ENCODE results near the gene NDUFS2.
A peak's percentile ranks its signal among the peaks of the same experiment; 100 is the strongest.

Gene NDUFS2

DNA sequence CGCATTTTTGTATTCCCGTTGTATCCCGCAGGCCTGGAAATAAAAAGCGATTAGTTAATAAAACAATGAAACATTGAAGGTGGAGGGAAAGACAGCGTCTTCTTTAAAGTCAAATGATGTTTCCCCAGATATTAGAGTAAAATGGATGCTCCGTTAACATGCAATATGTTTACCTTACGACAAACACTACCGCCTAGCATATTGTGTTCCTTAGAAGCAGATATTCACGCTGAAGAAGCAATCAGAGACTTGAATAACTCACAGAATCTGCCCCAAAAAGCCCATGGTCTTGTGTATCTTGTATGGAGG, 24.3 kb upstream of the NDUFS2 start:
- H3K36me3 ChIP-seq = peaks cover 7 to 32% (median 12%) of the 10 kb centered on the region in 3 donors
- no peak for DNase-seq
- no peaks in the 10 kb centered on the region for H3K9me3 ChIP-seq
- H3K4me1 ChIP-seq = peaks cover 0 to 28% (median 20%) of the 10 kb centered on the region in 4 donors
- peak overlapping the region; percentile 66 to 81 for H3K4me3 ChIP-seq
- no peaks in the 10 kb centered on the region for H3K27me3 ChIP-seq
- intact Hi-C loops (cut with DNase I; ENCODE audit: low total_unique reads) = no loop called here
- TF ChIP-seq, protein P1, sequence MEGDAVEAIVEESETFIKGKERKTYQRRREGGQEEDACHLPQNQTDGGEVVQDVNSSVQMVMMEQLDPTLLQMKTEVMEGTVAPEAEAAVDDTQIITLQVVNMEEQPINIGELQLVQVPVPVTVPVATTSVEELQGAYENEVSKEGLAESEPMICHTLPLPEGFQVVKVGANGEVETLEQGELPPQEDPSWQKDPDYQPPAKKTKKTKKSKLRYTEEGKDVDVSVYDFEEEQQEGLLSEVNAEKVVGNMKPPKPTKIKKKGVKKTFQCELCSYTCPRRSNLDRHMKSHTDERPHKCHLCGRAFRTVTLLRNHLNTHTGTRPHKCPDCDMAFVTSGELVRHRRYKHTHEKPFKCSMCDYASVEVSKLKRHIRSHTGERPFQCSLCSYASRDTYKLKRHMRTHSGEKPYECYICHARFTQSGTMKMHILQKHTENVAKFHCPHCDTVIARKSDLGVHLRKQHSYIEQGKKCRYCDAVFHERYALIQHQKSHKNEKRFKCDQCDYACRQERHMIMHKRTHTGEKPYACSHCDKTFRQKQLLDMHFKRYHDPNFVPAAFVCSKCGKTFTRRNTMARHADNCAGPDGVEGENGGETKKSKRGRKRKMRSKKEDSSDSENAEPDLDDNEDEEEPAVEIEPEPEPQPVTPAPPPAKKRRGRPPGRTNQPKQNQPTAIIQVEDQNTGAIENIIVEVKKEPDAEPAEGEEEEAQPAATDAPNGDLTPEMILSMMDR (IDR thresholded peaks at IDR 0.05) = no peak
- H3K27ac ChIP-seq = peak overlapping the region; percentile 89 to 94

DNA sequence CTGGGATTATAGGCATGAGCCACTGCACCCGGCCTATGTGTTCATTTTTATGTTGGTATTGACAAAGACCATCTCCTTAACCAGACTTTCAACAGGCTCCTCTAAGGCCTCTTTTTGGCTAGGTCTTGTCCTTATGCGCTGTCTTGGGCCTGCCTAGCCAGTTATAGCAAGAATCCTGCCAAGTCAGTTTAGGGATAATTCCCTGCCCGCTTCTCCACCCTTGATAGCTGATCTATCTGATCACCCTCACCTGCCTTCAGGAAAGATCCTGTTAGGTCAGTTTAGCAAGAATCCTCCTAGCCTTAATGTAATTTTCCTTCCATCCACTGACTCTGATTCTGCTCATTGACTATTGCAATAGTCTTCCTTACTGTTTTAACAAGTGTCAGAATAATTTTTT, 22.5 kb upstream of the NDUFS2 start:
- intact Hi-C loops (cut with DNase I; ENCODE audit: low total_unique reads) = no loop called here
- Histone ChIP-seq H3K27me3 (no peaks in the 10 kb centered on the region), H3K36me3 (peaks cover 0 to 14% (median 3%) of the 10 kb centered on the region in 3 donors), H3K4me3 (no peak overlapping the region), H3K9me3 (no peaks in the 10 kb centered on the region), H3K27ac (no peak overlapping the region), H3K4me1 (peaks cover 0 to 24% (median 12%) of the 10 kb centered on the region in 4 donors)
- TF ChIP-seq, protein P1 (IDR thresholded peaks at IDR 0.05) = no peak
- peak in 1 of 2 donors; percentile 20 for DNase-seq

DNA sequence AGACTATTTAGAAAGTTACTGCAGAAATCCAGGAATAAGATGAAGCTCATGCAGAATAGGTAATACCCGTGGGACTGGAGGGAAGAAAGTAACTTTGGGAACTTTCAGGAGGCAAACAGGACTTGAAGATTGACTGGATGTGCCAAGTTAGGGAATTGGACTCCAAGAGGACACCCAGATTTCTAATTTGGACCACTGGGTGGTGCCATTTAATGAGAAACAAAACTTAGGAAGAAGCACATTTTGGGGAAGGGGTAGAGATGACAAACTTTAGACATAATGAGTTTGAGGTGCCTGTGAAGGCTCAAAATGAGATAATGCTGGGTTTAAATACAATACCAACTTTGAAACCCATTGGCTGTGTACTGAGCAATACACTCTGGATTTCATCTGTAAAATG, 21.5 kb upstream of the NDUFS2 start:
- peaks cover 0 to 30% (median 14%) of the 10 kb centered on the region in 4 donors for H3K4me1 ChIP-seq
- intact Hi-C loops (cut with DNase I; ENCODE audit: low total_unique reads) = no loop called here
- H3K27me3 ChIP-seq = no peaks in the 10 kb centered on the region
- H3K9me3 ChIP-seq = no peaks in the 10 kb centered on the region
- no peak overlapping the region for H3K27ac ChIP-seq
- DNase-seq = no peak
- H3K36me3 ChIP-seq = peaks cover 0 to 5% (median 0%) of the 10 kb centered on the region in 3 donors
- no peak overlapping the region for H3K4me3 ChIP-seq
- TF ChIP-seq, protein P1 (IDR thresholded peaks at IDR 0.05) = peak in 1 of 2 experiments; percentile 4

DNA sequence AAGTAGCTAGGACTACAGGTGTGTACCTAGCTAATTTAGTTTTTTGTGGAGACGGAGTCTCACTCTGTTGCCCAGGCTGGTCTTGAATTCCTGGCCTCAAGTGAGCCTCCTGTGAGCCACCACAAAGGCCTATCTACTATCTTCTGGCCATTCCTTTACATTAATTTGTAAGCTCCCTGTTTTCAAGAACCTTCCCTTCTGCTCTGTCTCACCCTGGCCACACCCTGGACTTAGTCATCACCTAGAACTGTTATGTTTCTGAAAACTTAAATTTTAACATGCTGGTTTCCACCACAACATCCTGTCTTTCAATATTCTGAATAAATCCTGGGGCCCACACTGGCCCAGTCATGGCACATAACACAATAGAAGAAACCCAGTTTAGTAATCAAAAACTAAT, 20.0 kb upstream of the NDUFS2 start:
- H3K27me3 ChIP-seq = no peaks in the 10 kb centered on the region
- H3K9me3 ChIP-seq = no peaks in the 10 kb centered on the region
- peak in 1 of 2 donors; percentile 24 for DNase-seq
- no peak overlapping the region for H3K27ac ChIP-seq
- H3K4me3 ChIP-seq = no peak overlapping the region
- no peaks in the 10 kb centered on the region for H3K36me3 ChIP-seq
- H3K4me1 ChIP-seq = peaks cover 0 to 19% (median 6%) of the 10 kb centered on the region in 4 donors
- intact Hi-C loops (cut with DNase I; ENCODE audit: low total_unique reads) = no loop called here
- TF ChIP-seq, protein P1 (IDR thresholded peaks at IDR 0.05) = no peak

DNA sequence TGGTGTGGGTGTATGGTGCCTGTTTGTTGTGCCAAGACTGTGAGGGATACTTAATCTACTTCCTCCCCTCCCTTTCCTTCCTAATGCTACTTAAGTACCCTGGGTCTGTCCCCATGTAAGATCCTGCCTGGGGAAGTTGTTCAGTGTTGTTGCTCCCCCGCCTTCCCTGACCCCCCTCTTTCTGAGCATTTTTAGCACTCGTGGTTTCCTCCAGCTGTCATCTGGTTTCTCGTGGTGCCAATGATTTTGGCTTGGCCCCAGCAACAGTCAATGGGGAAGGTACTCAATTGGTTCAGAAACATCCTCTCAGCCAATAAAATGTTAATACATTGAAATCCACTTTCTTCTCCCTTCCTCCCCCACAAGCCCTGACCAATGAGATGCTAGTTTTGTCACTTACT, 16.9 kb upstream of the NDUFS2 start:
- Histone ChIP-seq H3K9me3 (no peaks in the 10 kb centered on the region), H3K4me3 (no peak overlapping the region), H3K27ac (peak overlapping the region in 1 of 2 donors; percentile 44), H3K27me3 (no peaks in the 10 kb centered on the region), H3K36me3 (no peaks in the 10 kb centered on the region), H3K4me1 (peaks cover 0 to 13% (median 6%) of the 10 kb centered on the region in 4 donors)
- TF ChIP-seq, protein P1 (IDR thresholded peaks at IDR 0.05) = no peak
- peak; percentile 85 to 86 for DNase-seq
- intact Hi-C loops (cut with DNase I; ENCODE audit: low total_unique reads) = no loop called here
